Panc1 (cell line): ENCODE results near the gene CGB2.
"Not testable (repeated sequence)": the region's sequence is repeated elsewhere in the genome, so short reads cannot be mapped to it uniquely, and the experiment has no call there.

Source experiments
- CTCF ChIP-seq: fragments of 450-650 bp; IDR thresholded peaks from 2 replicates; pipeline ENCODE4 v1.5.1; 2017; ENCODE audit warnings: mild to moderate bottlenecking
- POLR2AphosphoS5 ChIP-seq: IDR thresholded peaks from 2 replicates; pipeline ENCODE4 v1.6.1; 2012; ENCODE audit warnings: mild to moderate bottlenecking, low read depth, low read length, moderate library complexity
- SIN3A ChIP-seq: IDR thresholded peaks from 2 replicates; pipeline ENCODE4 v1.6.1; 2012; ENCODE audit warnings: low read depth, mild to moderate bottlenecking, low read length, moderate library complexity, borderline replicate concordance; ENCODE audit not compliant: insufficient read depth
- TCF7L2 ChIP-seq: IDR thresholded peaks from 2 replicates; pipeline ENCODE4 v1.6.1; 2011; ENCODE audit warnings: mild to moderate bottlenecking, low read depth, low read length, inconsistent platforms
- TF ChIP-seq, protein P1 (sequence below), 2 experiments: IDR thresholded peaks; 2 replicates each; pipeline ENCODE4 v1.6.1; 2011 to 2012; ENCODE audit warnings: low read depth in 2 of 2, control low read depth in 1 of 2, low read length in 1 of 2, mild to moderate bottlenecking in 1 of 2, moderate library complexity in 1 of 2; ENCODE audit not compliant: insufficient read depth in 1 of 2

GRCh38 chr19:49038557-49039276 is 7.0 kb downstream of the CGB2 start:
- TF ChIP-seq, protein P1, sequence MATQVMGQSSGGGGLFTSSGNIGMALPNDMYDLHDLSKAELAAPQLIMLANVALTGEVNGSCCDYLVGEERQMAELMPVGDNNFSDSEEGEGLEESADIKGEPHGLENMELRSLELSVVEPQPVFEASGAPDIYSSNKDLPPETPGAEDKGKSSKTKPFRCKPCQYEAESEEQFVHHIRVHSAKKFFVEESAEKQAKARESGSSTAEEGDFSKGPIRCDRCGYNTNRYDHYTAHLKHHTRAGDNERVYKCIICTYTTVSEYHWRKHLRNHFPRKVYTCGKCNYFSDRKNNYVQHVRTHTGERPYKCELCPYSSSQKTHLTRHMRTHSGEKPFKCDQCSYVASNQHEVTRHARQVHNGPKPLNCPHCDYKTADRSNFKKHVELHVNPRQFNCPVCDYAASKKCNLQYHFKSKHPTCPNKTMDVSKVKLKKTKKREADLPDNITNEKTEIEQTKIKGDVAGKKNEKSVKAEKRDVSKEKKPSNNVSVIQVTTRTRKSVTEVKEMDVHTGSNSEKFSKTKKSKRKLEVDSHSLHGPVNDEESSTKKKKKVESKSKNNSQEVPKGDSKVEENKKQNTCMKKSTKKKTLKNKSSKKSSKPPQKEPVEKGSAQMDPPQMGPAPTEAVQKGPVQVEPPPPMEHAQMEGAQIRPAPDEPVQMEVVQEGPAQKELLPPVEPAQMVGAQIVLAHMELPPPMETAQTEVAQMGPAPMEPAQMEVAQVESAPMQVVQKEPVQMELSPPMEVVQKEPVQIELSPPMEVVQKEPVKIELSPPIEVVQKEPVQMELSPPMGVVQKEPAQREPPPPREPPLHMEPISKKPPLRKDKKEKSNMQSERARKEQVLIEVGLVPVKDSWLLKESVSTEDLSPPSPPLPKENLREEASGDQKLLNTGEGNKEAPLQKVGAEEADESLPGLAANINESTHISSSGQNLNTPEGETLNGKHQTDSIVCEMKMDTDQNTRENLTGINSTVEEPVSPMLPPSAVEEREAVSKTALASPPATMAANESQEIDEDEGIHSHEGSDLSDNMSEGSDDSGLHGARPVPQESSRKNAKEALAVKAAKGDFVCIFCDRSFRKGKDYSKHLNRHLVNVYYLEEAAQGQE (IDR thresholded peaks at IDR 0.05; ENCODE audit: insufficient read depth in 1 of 2, low read depth in 2 of 2, low read length in 1 of 2) = not testable (repeated sequence)
- not testable (repeated sequence) for TF ChIP-seq CTCF, SIN3A, TCF7L2, POLR2AphosphoS5
